HL-60/S4 (cell line): ENCODE results near the gene SHC4.
"Not testable (repeated sequence)": the region's sequence is repeated elsewhere in the genome, so short reads cannot be mapped to it uniquely, and the experiment has no call there.

ENCODE experiments used
- in situ Hi-C: fragments of 300-500 bp; cut with MboI; formaldehyde crosslinking; loops from 2 replicates; pipeline ENCODE4 v1.14.3; 2022; ENCODE audit warnings: low sequenced_read_pairs

SHC4 gene

DNA sequence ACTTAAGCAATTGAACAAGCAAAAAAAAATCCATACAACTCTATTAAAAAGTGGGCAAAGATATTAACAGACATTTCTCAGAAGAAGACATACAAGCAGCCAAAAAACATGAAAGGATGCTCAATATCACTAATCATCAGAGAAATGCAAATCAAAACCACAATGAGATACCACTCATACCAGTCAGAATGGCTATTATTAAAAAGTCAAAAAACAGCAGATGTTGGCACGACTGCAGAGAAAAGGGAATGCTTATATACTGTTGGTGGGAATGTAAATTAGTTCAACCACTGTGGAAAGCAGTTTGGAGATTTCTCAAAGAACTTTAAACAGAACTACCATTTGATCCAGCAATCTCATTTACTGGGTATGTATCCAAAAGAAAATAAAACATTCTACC lies 7.2 kb upstream of the SHC4 start:
- in situ Hi-C loops: not testable (repeated sequence)

DNA sequence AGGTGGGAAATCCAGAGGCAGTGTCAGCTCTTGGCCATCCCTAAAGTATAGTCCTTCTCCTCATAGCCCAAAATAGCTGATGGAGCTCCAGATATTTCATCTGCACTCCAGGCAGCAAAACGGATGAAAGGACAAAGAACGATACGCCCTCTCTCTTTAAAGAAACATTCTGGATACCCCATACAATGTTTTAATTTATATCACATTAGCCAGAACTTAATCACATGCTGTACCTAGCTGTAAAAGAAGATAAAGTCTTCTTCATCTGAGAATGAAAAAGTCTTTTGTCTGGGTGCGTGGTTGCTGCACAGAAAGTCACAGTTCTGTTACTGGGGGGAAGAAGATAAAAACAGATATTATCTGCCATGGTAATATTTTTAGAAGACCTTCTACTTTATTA lies 4.3 kb upstream of the SHC4 start:
- in situ Hi-C loops: no loop called here

DNA sequence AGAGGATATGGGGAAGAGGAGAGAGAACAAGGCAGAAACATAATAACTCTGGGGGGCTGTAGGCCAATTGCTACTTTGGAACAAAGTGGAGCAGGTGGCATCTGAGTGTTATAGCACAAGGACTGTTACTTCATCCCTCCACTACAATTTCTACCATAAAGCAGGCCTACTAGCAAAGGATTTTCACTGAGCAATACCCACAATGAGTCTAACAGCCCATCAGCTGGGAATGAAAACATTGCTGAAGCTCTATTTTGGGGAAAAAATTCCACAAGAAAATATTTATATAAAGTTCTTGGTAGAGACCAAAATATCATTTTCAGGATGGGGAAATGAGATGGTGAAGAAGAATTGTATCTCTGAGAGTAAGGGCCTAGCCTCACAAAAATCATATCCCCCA lies 3.6 kb upstream of the SHC4 start:
- in situ Hi-C loops: no loop called here

DNA sequence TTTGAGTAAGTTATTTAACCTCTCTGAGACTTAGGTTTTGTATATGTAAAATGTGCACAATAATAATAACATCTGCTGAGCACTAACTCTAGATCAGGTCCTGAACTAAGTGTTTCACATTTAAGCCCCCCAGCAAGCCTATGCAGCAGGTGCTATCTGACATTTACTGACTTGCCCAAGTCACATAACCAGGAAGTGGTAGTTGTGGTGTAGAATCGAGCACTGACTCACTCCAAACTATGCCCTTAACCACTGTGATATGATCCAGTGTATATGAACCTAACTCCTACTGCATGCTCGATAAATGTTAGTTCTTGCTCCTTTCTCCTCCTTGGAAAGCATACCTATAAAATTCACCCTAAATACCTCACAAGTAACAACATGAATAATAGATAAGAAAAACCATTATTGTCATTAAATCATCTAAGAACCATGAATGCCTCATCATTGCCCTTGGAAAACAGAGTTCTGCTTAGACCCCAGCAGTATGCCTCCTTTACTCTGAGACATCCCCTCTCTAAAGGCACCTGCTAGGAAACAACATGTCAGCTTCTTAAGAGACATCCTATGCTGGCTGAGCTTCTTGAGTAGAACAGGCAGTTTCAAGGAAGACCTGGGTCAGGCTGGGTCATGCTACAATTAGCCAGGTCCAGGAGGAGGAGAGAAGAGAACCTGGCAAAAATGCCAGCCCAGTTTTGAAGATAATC lies 3.0 kb upstream of the SHC4 start:
- in situ Hi-C loops: no loop called here

DNA sequence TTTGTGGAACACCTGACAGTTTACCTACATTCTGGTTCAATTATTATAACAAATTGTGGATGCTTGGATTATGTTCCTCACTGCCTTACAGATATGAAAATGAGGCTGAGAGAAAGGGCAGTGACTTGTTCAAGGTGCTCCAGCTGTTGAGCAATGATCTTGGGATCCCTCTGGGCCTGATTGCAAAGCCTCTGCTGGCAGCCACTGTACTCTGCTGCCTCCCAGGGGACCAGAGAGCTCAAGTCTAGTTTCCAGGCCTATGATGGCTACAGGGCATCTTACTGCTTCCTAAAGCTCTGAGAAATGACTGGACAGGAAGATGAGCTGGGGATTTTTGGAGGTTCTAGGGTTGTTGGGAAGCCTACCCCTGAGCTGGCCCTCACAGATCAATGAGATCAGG lies 2.3 kb upstream of the SHC4 start:
- in situ Hi-C loops: no loop called here

DNA sequence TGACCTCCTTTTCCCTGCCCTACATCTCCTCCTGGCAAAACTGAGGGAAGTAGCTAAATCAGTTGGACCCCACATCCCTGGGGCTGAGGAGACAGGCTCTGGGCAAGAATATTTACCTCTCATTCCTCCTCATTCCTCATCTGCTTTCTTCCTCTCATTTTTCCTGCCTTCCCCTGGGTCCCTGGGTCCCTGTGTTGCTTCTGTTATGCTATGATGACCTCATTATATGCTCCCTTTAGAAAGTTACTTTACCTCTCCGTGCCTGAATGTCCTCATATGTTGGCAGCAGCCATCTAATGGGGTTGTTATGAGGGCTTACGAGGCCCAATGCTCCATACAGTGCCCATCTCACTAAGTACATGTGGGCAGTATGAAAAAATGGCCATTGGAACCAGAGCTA lies 1.2 kb upstream of the SHC4 start:
- in situ Hi-C loops: no loop called here

DNA sequence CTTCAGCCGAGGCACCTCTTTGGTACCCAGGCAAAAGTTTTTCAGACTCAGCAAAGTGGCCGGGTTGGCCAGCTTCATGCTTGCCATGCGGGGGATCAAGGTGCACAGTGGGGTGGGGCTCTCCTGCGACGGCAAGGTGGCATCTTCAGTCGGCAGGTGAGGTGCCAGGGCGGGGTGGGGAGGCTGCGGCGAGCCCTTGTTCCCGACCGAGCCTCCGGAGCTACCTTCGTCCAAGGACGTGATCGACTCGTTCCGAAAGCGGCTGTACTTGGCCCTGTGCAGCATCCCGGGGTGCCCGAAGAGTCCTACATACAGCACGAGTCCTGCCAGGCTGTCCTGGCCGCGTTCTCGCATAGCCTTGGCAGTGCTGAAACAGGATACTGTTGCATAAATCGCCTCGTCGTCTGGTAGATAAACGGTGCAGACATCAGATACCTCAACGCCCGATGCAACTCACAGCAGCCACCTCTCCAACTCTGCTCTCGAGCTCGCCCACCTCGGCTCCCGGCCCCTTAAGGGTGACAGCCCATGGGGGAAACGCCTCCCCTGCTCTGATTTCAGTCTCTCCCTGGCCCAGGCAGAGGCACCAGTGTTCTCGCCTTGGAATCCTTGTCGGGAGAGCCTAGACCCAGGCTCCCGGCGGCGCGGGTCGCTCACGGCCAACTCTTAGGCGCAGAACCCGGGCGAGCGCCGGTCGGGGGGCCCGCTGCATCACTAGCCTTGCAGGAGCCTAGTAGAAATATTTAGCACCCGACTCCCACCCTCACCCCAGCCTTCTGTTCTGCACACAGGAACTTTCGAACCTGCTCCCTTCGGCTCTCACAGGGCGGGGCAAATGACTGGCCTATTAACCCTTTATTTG lies 826 bp downstream of the SHC4 start:
- in situ Hi-C loops: no loop called here

DNA sequence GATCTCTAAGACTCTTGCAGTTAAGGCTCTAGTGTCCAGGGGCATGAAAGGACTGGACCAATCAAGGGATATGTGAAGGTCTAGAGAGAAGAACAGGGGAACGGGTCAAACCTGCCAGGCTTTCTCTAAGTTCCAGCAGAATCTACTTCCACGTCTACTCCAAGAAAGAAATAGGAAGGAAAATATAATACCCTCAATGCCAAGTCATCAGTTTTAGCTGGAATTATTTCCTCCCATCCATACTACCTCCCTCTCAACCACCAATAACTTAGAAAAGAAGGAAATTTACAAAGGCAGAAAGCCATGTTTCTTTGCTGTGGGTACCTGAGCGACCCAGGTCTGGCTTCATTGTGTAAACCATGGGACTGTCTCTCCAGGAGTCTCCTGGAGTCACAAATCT lies 7.8 kb downstream of the SHC4 start:
- in situ Hi-C loops: no loop called here

DNA sequence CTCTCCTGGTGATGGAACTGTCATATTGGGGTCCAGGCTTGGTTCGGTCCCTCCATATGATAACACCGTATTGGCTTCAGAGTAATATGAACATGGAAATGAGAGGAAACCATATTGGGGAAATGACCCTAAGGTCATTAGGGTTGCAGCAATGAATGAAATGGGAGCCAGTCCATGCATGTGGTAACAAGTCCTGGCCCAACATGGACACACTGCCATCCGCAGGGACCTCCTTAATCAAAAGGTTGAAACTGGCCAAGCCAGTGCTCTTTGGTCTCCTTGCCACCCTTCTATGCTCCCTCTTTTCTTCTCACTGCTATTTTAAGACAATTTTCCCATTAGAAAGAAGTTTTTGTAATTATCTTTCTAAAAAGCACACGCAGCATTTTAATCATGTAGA lies 8.3 kb downstream of the SHC4 start:
- in situ Hi-C loops: no loop called here

DNA sequence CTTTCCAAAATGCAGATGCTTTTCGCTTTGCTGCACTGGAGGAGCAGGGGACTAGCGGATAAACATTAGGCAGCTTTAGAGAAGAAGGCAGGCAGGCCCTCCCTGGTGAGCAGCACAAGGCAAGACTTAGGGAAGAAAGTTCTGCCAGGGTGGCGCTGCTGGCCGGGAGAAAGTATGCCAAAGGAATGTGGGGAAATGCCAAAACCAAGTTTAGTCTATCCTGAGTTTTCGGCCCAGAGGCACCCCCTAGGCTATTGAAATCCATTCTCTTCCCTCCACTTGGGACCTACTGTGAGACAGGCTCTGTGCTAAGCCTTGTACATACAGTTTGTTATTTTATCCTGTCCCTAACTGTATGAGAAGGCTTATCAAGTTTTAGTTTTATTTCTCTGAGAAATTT lies 9.2 kb downstream of the SHC4 start:
- in situ Hi-C loops: no loop called here

DNA sequence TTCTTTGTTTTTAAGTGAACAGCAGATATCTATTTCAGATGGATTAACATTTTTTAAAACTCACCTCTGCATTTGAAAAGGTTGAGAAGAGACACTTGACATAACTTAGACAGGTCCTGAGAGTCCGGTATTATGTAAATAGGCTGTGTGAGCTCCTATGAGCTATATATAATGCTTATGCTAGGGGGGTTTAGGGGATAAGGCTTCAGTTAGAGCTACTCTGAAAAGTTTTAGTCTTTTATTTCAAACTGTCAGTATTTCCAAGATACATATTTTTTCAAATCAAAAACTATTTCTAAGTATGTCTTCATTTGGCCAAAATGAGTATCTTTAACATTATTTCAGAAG lies 16.9 kb downstream of the SHC4 start:
- in situ Hi-C loops: no loop called here

DNA sequence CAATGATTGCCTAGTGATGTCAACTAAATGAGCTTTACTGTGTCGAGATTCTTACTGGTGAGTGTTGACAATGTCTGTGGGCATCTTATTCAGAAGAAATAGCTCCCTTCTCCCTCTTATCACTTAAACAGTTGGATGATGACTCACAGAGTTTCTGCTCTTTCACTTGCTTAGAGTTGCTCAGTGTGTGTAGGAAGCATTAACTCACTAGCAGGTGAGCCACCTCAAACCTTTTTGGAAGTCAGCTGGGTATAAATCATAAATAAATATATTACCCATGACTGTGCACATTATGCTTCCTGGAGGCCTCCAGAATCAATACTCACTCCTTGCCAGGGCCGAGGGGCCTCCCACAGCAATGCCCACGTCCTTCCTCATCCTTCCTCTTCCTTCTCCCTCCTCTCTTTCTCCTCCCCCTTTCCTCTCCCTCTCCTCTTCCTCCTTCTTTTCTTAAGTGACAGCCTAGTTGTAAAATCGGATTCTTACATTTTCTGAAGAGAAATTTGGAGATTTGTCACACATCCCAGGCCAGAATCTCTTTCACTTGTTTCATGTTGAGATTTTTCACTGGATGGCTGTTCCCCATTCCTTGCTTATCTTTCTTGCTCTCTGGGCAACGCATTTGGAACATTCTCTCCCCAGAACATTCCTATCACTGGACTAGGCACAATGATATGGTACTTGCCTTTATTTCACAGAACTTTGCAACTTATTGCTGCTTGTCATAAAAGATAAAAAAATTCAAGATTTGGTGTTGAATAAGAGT lies 17.5 kb downstream of the SHC4 start:
- in situ Hi-C loops: no loop called here

DNA sequence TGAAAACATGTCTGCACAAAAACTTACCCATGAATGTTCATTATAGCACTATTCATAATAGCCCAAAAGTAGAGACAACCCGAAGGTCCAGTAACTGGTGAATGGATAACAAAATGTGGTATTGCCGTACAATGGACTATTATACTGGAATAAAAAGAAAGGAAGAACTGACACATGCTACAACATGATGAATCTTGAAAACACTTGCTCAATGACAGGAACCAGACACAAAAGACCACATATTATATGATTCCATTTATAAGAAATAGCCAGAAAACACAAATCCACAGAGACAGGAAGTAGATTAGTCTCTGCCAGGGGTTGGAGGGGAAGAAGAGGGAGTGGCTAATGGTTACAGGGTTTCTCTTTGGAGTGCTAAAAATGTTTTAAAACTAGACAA lies 18.3 kb downstream of the SHC4 start:
- in situ Hi-C loops: no loop called here

DNA sequence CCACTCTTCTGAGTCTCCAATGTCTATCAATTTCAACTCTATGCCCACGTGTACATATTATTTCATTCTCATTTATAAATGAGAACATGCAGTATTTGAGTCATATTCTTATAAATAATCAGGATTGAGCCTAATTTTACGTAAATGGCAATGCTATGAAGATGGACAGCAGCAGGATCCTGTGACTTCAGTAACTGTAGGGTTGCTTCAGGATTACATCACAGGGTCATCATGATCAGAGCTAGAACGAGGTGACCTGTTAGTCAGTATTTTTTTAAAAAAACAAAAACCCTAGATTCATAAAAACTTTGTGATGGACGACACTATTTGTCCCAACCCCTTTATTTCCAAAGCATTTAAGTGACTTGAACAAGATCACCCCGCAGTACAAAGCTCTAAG lies 21.8 kb downstream of the SHC4 start:
- in situ Hi-C loops: no loop called here

DNA sequence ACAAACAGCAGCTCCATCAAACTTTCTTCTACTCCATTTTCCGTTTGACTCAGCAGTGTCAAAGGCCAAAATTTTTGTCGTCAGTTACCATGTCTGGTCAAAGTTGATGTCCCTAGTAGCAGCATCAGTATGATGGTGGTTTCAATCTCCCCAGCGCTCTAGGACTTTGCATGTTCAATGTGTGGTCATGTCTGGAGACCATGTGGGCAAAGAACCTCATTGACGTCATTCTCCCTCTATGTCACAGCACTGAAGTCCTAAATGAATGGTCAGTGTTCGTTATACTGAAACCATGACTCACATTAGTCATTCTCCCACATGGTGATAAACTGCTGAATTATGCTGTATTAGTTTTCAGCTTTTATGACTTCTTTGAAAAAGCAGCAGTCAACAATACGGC lies 23.2 kb downstream of the SHC4 start:
- in situ Hi-C loops: no loop called here

DNA sequence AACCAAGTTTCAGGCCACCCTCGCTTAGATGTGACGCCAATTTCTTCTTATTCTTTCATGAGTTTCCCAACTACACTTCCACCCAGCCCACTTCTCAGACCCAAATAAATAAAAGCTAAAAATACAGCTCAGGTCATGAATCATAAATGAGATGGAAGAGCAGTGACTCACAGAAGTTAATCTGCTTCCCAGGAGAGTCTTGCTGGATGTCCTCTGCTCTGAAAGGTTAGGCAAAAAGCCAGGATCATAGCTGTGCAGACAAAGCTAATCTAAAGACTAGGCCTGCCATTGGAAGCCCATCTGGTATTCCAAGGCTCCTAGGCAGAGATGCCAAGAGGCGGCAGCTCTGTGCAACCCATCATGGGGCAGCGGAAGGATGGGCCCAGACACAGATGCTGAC lies 24.1 kb downstream of the SHC4 start:
- in situ Hi-C loops: no loop called here

DNA sequence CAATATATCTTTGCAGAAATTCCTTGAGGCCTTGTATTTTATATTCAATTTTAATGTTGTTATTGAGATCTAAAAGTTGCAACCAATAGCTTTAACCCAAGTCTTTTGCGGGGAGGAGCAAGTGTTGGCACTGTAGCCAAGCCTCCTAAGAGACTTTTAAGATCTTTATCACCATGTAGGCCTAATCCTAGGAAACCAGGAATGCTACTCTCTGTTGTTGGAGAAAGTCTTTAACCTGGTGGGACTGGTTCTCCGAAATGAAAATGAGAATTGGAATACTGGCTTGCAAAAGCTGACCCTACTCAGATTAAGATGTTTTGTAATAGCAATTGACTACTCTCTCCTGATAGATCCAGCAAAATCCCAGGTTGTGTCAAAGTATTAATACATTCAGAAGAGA lies 25.8 kb downstream of the SHC4 start:
- in situ Hi-C loops: no loop called here

DNA sequence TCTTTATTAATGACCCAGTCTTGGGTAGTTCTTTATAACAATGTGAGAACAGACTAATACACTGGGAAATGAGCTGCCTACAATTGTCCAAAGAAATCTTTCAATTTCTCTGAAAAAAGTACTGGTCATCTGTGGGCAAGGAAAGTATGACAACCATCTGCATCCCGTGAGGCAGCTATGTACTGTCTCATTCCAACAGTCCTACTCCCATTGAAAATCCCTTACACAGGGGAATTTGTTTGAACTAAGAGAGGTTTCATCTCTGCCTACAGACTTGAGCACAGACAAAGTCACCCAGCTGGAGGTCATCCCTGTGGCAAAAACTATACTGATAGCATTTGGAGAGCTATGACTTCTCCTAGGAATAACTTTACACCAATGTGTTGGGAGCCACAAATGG lies 27.1 kb downstream of the SHC4 start:
- in situ Hi-C loops: no loop called here

DNA sequence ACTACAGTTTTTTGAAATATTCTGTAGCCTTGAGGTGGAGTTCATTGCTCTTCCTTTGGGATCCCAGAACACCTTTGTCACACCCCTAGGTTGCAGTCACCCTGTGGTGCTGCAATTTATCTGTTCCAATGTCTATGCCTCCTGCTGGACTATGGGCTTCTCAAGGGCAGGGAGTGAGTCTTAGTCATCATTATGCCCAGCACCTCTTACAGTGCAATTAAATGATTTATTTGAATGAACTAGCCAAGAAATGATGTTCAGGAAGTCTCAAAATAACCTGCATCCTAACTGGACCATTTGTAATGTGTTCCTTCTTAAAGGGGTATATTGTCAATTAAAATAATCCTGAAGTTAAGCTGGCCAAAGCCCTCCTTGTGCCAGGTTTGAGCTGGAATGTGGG lies 28.5 kb downstream of the SHC4 start:
- in situ Hi-C loops: no loop called here

DNA sequence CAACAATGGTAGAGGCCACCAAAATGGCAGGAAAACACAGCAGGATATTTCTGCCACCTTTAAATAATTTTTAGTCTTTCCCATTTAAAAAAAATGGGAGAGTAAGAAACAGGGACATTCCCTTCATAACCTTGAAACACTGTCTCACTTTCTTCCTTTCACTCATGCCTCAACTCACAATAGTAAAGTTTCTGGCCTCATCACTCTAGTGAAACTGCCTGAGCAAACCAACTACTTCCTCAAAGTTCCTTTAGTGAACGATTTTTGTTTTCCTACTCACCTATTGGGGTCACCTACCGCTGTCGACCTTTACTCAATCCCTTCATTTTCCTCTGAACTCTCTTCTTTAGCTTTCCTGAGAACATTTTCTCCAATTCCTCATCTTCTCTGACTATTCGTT lies 33.0 kb downstream of the SHC4 start:
- in situ Hi-C loops: no loop called here

DNA sequence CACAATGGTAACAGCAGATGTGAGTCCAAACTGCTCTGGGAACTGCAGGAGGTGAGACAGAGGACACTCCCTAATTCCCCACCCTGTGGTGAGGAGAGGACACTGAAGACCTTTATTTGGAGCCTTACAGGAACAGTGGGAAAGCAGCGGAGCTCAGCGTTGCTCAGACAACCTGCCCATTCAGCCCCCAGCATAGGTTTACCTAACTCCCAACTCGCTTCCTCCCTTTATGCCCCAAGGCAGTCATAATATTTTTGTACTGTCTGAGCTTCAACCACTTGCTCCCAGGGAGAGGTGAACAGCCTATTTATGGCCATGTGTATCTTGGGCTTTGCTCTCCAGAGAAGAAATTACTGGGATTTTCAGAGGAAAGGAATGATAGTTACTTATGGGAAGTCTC lies 34.1 kb downstream of the SHC4 start:
- in situ Hi-C loops: no loop called here
